IMR-90 (cell line): ENCODE measurements around the gene PRELID2.
A peak's percentile ranks its signal among the peaks of the same experiment; 100 is the strongest.

ENCODE experiments used
- BHLHE40 ChIP-seq: fragments of 150-350 bp; IDR thresholded peaks from 2 replicates; pipeline ENCODE4 v1.6.1; 2016; ENCODE audit warnings: mild to moderate bottlenecking, low read depth, low read length
- CEBPB ChIP-seq: IDR thresholded peaks from 2 replicates; pipeline ENCODE4 v1.6.1; 2012; ENCODE audit warnings: low read depth, low read length, improper control_type of control experiment
- CTCF ChIP-seq: conservative IDR thresholded peaks from 2 replicates; pipeline ENCODE4 v1.5.1; 2012; ENCODE audit warnings: mild to moderate bottlenecking, low read depth, low read length, improper control_type of control experiment
- MAZ ChIP-seq: IDR thresholded peaks from 2 replicates; pipeline ENCODE4 v1.6.1; 2012; ENCODE audit warnings: low read depth, mild to moderate bottlenecking, low read length, improper control_type of control experiment, moderate library complexity, borderline replicate concordance
- POLR2A ChIP-seq: IDR thresholded peaks from 2 replicates; pipeline ENCODE4 v1.6.1; 2012; ENCODE audit warnings: mild to moderate bottlenecking, low read depth, low read length
- RCOR1 ChIP-seq: IDR thresholded peaks from 2 replicates; pipeline ENCODE4 v1.6.1; 2012; ENCODE audit warnings: mild to moderate bottlenecking, low read length, improper control_type of control experiment; ENCODE audit not compliant: insufficient replicate concordance
- RFX5 ChIP-seq: IDR thresholded peaks from 2 replicates; pipeline ENCODE4 v1.8.0; 2012; ENCODE audit warnings: low read depth, mild to moderate bottlenecking, low read length, moderate library complexity
- SMC3 ChIP-seq: fragments of 150-350 bp; IDR thresholded peaks from 2 replicates; pipeline ENCODE4 v1.6.1; 2016; ENCODE audit warnings: low read depth, mild to moderate bottlenecking, antibody characterized with exemption, low read length, moderate library complexity
- USF2 ChIP-seq: fragments of 150-350 bp; IDR thresholded peaks from 2 replicates; pipeline ENCODE4 v1.6.1; 2017; ENCODE audit warnings: mild to moderate bottlenecking, antibody characterized with exemption, low read length, low read depth

GRCh38 chr5:145830594-145830993 is 4.5 kb downstream of the PRELID2 start:
- TF ChIP-seq CTCF (no peak), BHLHE40 (no peak), RCOR1 (no peak), POLR2A (no peak), USF2 (no peak), SMC3 (no peak), MAZ (no peak), RFX5 (no peak), CEBPB (peak; percentile 45)
